Stimulated activated CD8-positive, alpha-beta memory T cell treated with anti-CD3 and anti-CD28 coated beads, Interleukin-12 subunit alpha, Interleukin-12 subunit beta, amount 100 ng/mL, for 1 hour (primary cell): ENCODE results near the gene CHCHD6.

Experiments used
- DNase-seq: peaks from one replicate; pipeline ENCODE4 v3.0.0-alpha.2; 2020; ENCODE audit warnings: low read depth

CHCHD6 gene

GRCh38 chr3:126668450-126669401 is 35.3 kb upstream of the CHCHD6 start:
- no peak for DNase-seq

- no peak for DNase-seq
Measured at GRCh38 chr3:126671521-126671920, 32.5 kb upstream of the CHCHD6 start.

DNA sequence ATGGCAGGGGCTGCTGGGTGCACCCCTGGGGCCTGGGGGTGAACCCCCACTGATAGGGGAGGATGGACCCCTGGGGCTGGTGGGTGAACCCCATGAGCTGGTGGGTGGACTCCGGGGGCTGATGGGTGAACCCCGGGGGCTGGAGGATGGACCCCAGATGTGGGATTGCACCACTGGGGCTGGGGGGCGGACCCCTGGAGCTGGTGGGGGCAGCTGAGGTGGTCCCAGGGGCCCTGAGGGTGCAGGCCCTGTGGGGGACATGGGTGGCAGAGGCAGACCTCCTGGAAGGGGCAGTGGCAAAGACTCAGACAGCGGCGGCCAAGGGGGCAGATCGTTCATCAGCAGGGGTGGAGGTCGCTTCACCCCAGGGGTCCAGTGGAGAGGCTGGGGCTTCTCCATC is 31.7 kb upstream of the CHCHD6 start:
- no peak for DNase-seq

GRCh38 chr3:126672741-126673140 is 31.3 kb upstream of the CHCHD6 start:
- no peak for DNase-seq

DNA sequence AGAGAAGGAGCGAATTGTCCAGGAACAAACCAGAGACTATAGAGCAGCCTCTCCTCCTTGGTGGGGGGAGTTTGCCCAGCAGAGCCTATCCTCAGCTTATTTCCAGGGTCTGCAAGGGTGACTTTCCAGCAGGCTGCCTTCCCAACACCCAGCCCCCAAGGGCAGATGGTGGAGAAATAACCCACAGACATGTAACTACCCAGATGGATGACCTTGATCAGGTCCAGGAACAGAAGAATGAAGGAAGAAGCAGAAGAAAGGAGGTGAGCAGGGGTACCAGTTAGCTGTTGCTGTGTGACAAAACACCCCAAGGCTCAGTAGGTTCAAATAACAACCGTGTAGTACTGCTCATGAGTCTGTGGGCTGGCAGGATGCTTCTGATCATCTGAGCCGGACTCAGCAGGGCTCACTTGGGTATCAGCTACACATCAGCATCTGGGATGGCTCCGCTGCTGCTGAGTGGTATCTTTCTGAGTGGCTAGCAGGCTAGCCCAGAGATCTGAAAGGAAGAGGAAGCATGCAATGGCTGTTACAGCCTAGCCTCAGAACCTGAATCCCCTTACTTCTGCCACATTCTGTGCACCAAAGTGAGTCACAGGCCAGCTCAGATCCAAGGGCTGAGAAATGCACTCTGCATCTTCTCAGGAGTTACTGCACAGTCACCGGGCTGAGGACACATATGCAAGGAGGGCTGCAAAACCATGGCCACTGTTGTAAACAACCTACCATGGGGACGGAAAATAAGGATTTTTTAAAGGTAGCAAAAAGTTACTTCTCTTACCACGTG is 26.9 kb upstream of the CHCHD6 start:
- DNase-seq, result no peak

GRCh38 chr3:126677862-126678503 is 26.1 kb upstream of the CHCHD6 start:
- DNase-seq, result no peak

- DNase-seq, result no peak
Measured at GRCh38 chr3:126678693-126679317, 25.2 kb upstream of the CHCHD6 start.

DNA sequence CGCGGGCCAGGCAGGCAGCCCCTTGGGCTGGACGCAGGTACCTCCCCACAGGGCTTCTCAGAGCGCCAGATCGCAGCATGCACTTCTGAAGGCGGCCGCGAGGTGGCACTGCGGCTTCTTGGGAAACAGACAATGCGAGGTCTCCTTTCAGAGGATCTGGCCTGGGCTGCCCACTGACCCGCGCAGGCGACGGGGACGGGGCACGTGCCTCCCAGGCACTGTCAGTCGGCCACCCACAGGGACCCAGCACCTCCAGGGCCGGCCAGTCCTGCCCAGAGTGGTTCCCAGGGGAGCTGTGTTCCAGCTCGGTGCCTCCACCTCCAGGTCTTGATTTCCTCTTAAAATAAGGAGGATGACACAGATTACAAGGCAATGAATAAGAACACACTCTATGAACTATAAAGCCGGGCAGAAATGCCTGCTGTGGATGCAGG is 24.7 kb upstream of the CHCHD6 start:
- DNase-seq, result peak; percentile 59

GRCh38 chr3:126679831-126680666 is 24.0 kb upstream of the CHCHD6 start:
- DNase-seq, result no peak

GRCh38 chr3:126680667-126681055 is 23.4 kb upstream of the CHCHD6 start:
- DNase-seq, result no peak

GRCh38 chr3:126682009-126682408 is 22.0 kb upstream of the CHCHD6 start:
- no peak for DNase-seq

DNA sequence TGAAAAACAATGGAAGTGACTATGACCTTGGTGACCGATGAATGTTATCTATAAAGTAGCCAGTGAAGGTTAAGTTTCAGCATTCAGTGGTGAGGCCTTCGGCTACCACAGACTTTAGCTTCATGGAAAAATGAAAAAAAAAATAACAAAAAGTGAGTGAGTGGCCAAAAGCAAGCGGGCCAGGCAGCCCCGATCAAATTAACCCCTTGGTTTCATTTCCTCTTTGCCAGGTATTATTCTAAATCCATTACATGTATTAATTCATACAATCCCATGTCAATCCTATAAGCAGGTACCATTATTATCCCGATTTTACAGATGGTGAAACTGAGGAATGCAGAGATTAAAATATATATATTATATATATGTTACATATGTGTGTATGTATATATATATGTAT is 21.0 kb upstream of the CHCHD6 start:
- no peak for DNase-seq

- no peak for DNase-seq
Measured at GRCh38 chr3:126684218-126684751, 19.8 kb upstream of the CHCHD6 start.

- DNase-seq, result no peak
Measured at GRCh38 chr3:126685021-126685420, 19.0 kb upstream of the CHCHD6 start.

GRCh38 chr3:126685493-126685892 is 18.5 kb upstream of the CHCHD6 start:
- DNase-seq, result no peak

GRCh38 chr3:126691765-126692164 is 12.3 kb upstream of the CHCHD6 start:
- no peak for DNase-seq

- DNase-seq, result no peak
Measured at GRCh38 chr3:126692858-126693257, 11.2 kb upstream of the CHCHD6 start.

DNA sequence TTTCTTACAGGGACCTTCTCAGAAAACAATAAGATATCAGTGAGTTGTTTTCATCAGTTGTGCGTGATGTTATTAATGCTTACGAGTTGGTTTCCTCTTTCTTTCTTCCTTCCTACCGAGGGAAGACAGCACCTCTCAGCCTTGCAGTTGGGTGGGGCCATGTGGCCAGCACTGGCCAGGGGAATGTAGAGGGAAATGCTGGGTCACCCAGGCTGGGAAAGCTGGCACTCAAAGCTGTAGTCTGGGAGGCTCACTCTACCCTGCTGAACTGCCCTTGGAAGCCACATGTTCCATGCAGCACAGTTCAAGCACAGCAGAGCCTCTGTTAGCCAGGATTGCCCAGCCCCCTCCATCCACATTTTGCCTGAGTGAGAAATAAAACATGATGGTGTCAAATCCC is 10.1 kb upstream of the CHCHD6 start:
- DNase-seq, result no peak

DNA sequence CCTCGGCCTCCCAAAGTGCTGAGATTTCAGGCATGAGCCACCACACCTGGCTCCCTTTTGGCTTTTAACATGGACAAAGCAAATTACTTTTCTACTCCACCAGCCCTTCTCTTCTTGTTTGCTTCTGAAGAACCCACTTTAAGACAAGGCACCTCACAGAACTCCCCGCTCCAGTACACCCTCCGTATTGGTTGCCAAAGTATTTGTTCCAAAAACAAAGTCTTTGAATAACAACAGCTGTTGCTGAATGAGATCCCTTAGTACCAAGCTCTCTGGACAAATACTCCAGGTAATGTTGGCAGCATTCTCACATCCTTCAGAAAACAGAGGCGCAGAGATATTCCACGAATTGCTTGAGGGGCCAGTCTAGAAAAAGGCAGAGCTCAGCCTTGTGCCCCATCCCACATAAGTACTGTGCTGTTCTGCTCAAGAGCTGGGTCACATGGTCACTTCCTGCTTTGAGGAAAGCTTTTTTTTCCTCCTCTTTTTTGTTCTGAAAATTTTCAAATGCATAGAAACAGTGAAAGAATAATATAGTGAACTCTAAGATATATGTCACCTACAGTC is 7.3 kb upstream of the CHCHD6 start:
- no peak for DNase-seq

DNA sequence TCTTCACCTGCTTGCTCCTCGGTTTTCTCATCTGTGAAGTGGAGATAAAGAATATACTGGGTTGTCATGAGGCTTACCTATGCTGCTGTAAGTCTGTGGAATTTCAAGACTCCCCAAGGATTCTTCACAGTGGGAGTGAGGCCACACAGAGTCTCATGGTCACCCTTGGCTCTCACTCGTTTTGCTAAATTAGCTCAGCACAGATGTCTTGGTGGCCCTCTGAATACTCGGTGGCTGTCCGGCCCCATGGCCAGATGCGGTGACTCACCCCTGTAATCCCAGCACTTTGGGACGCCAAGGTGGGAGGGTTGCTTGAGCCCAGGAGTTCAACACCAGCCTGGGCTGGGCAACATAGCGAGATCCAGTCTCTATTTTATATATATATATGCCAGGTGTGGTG is 5.0 kb upstream of the CHCHD6 start:
- no peak for DNase-seq
